ENCODE data around the gene HSBP1.

The HSBP1 gene

DNA sequence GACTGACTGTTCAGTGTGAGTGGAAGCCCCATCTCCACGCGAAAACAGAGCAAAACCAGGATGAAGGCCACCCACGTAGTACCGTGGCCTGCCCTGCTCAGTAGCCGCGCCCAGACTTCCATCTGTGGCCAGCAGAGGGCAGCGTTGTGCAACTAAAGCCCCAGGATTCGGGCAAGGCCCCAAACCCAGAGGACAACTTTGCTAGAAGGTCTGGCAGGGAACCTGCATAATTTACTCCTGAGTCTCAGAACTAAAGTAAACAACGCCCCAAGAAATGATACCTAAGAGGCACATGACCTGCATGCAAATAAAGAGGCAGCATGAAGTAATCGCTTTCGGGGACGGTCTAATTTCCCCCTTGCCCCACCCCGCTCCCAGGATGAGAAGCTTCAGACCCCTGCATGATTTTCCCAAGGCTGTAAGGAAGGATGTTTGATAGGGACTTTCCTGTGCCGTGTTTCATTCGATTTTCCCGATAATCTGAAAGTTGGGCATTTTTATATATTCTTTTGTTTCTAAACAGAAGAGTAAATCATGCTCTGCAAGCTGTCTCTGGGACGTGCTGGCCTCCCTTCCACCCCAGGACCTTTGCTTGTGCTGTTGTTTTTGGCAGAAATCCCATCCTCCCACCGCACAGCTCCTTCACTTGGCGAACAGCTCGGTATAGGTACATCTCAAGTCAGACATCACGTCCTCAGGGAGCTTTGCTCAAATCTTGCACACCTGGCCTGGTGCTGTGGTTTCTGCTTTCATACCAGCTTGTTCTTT, 18.6 kb downstream of the HSBP1 start:
- TF ChIP-seq NFIC (IDR thresholded peaks at IDR 0.05) (0 out of 2 replicates have a peak, but pooled peaks have one; percentile 23), TAF1 (IDR thresholded peaks at IDR 0.05; ENCODE audit: low read depth) (no peak), EGR1 (IDR thresholded peaks at IDR 0.05) (no peak), RAD21 (IDR thresholded peaks at IDR 0.05; ENCODE audit: low read depth) (peak; percentile 94)
- TF ChIP-seq, protein P1, sequence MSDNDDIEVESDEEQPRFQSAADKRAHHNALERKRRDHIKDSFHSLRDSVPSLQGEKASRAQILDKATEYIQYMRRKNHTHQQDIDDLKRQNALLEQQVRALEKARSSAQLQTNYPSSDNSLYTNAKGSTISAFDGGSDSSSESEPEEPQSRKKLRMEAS (IDR thresholded peaks at IDR 0.05), result no peak

GRCh38 chr16:83830091-83830768, 22.5 kb downstream of the HSBP1 start:
- TF ChIP-seq, protein P2, sequence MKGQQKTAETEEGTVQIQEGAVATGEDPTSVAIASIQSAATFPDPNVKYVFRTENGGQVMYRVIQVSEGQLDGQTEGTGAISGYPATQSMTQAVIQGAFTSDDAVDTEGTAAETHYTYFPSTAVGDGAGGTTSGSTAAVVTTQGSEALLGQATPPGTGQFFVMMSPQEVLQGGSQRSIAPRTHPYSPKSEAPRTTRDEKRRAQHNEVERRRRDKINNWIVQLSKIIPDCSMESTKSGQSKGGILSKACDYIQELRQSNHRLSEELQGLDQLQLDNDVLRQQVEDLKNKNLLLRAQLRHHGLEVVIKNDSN (IDR thresholded peaks at IDR 0.05), result peak; percentile 33; the same call in 1 of the 2 replicates
- TF ChIP-seq TEAD4 (IDR thresholded peaks at IDR 0.05) (no peak), YY1 (IDR thresholded peaks at IDR 0.05; ENCODE audit: low read depth) (no peak)

GRCh38 chr16:83830769-83831455, 23.1 kb downstream of the HSBP1 start:
- no peak for TF ChIP-seq CREB1 (IDR thresholded peaks at IDR 0.05; ENCODE audit: low read depth)
- TF ChIP-seq EGR1 (IDR thresholded peaks at IDR 0.05), result no peak
- no peak for TF ChIP-seq FOXM1 (IDR thresholded peaks at IDR 0.05; ENCODE audit: borderline replicate concordance, low read depth)
- no peak for TF ChIP-seq RAD21 (IDR thresholded peaks at IDR 0.05; ENCODE audit: low read depth)
- no peak for TF ChIP-seq ZBTB7A (IDR thresholded peaks at IDR 0.05; ENCODE audit: low read depth)
- no peak for TF ChIP-seq TAF1 (IDR thresholded peaks at IDR 0.05; ENCODE audit: low read depth)
- TF ChIP-seq REST (IDR thresholded peaks at IDR 0.05; ENCODE audit: low read depth), result no peak
- TF ChIP-seq, protein P1 (IDR thresholded peaks at IDR 0.05), result no peak
- TF ChIP-seq CEBPB (IDR thresholded peaks at IDR 0.05), result no peak
- TF ChIP-seq NFIC (IDR thresholded peaks at IDR 0.05), result no peak
- TF ChIP-seq YY1 (IDR thresholded peaks at IDR 0.05; ENCODE audit: low read depth), result no peak
- no peak for TF ChIP-seq TCF12 (IDR thresholded peaks at IDR 0.05; ENCODE audit: low read depth)
- no peak for TF ChIP-seq TEAD4 (IDR thresholded peaks at IDR 0.05)
- TF ChIP-seq, protein P2 (IDR thresholded peaks at IDR 0.05), result no peak
- no peak for TF ChIP-seq EP300 (IDR thresholded peaks at IDR 0.05; ENCODE audit: borderline replicate concordance)

GRCh38 chr16:83831456-83831987, 23.7 kb downstream of the HSBP1 start:
- no peak for TF ChIP-seq REST (IDR thresholded peaks at IDR 0.05; ENCODE audit: low read depth)
- no peak for TF ChIP-seq EP300 (IDR thresholded peaks at IDR 0.05; ENCODE audit: borderline replicate concordance)
- no peak for TF ChIP-seq CREB1 (IDR thresholded peaks at IDR 0.05; ENCODE audit: low read depth)
- no peak for TF ChIP-seq EGR1 (IDR thresholded peaks at IDR 0.05)

DNA sequence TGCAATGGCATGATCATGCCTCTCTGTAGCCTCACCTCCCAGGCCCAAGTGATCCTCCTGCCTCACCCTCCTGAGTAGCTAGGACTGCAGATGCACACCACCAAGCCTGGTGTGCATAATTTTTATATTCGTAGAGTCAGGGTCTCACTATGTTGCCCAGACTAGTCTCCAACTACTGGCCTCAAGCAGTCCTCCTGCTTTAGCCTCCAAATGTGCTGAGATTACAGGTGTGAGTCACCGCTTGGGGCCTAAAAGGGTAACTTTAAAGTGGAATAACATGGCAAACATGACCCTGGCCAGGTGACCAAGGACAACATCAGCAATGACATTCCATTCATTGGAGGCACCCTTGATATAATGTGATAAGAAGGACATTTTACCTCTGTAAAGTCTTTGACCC, 26.1 kb downstream of the HSBP1 start:
- TF ChIP-seq REST (IDR thresholded peaks at IDR 0.05; ENCODE audit: low read depth), result no peak
- TF ChIP-seq, protein P2 (IDR thresholded peaks at IDR 0.05), result no peak
- no peak for TF ChIP-seq EP300 (IDR thresholded peaks at IDR 0.05; ENCODE audit: borderline replicate concordance)
- TF ChIP-seq CREB1 (IDR thresholded peaks at IDR 0.05; ENCODE audit: low read depth), result no peak
- no peak for TF ChIP-seq FOXM1 (IDR thresholded peaks at IDR 0.05; ENCODE audit: borderline replicate concordance, low read depth)
- no peak for TF ChIP-seq YY1 (IDR thresholded peaks at IDR 0.05; ENCODE audit: low read depth)
- no peak for TF ChIP-seq ZBTB7A (IDR thresholded peaks at IDR 0.05; ENCODE audit: low read depth)
- TF ChIP-seq, protein P1 (IDR thresholded peaks at IDR 0.05), result no peak
